Activated naive CD8-positive, alpha-beta T cell treated with anti-CD3 and anti-CD28 coated beads for 36 hours (primary cell): ENCODE data around the gene NSG1. TPM values are rescaled to one million over a fixed set of nuclear protein-coding genes. Genes with fewer than 3 reads are reported as not detected.

Experiments
- DNase-seq: peaks from one replicate; pipeline ENCODE4 v3.0.0; 2021
- H3K27ac Mint-ChIP-seq: one replicate; pipeline ENCODE4 v1.8.0; 2022; ENCODE audit warnings: mild to moderate bottlenecking, moderate library complexity, mixed read lengths
- H3K27me3 Mint-ChIP-seq: one replicate; pipeline ENCODE4 v1.8.0; 2022; ENCODE audit warnings: mild to moderate bottlenecking, mixed read lengths
- H3K36me3 Mint-ChIP-seq: one replicate; pipeline ENCODE4 v1.8.0; 2021; ENCODE audit warnings: mild to moderate bottlenecking, mixed read lengths
- H3K4me1 Mint-ChIP-seq: one replicate; pipeline ENCODE4 v1.8.0; 2021; ENCODE audit warnings: mixed read lengths
- H3K4me3 Mint-ChIP-seq: one replicate; pipeline ENCODE4 v1.8.0; 2022; ENCODE audit warnings: mild to moderate bottlenecking, moderate library complexity, mixed read lengths
- H3K9me3 Mint-ChIP-seq: one replicate; pipeline ENCODE4 v1.8.0; 2022; ENCODE audit warnings: mixed read lengths
- total RNA-seq, 2 experiments: library from RNA; stranded (reverse); gene quantifications; one replicate each; pipeline ENCODE4 v1.2.3, GENCODE V29; 2021

Gene NSG1
- total RNA-seq, 2 experiments from 2014 or later, result 3.8 to 4.7 TPM

GRCh38 chr4:4425696-4426095, 38.8 kb downstream of the NSG1 start:
- no peak overlapping the region for H3K4me3 Mint-ChIP-seq
- H3K4me1 Mint-ChIP-seq, result peaks cover 3% of the 10 kb centered on the region
- H3K27me3 Mint-ChIP-seq, result no peaks in the 10 kb centered on the region
- no peak overlapping the region for H3K27ac Mint-ChIP-seq
- no peaks in the 10 kb centered on the region for H3K9me3 Mint-ChIP-seq
- peaks cover 2% of the 10 kb centered on the region for H3K36me3 Mint-ChIP-seq
- no peak for DNase-seq

DNA sequence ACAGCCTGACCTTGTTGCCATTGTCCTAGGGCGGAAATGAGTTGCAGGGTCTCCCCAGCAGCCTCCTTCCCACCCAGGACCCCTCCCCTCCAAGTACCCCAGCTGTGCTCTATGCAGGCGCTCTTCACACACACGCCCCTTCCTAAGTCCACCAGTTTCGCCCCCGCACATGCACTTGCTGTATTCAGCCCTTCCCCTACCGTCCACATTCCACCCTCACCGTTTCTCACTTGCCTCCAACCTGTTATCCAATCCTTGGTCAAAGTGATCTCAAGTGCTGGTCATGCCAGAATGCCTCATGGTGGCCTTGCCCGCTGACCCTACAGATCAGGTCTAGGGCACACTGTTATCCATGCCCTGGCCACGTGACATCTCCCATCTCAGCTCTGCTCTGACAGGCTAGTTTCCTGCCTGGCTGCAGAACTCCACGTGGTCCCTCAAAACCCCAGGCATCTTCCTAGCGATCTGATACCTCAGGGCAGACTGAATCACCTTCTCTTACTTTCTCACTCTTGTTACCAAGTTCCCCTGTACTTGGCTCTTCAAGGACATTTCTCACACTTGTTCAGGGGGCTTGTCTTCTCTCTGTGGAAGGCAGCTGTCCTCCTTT, 39.7 kb downstream of the NSG1 start:
- H3K9me3 Mint-ChIP-seq, result no peaks in the 10 kb centered on the region
- no peaks in the 10 kb centered on the region for H3K27me3 Mint-ChIP-seq
- H3K4me3 Mint-ChIP-seq, result no peak overlapping the region
- H3K36me3 Mint-ChIP-seq, result peaks cover 2% of the 10 kb centered on the region
- DNase-seq, result no peak
- no peak overlapping the region for H3K27ac Mint-ChIP-seq
- H3K4me1 Mint-ChIP-seq, result peaks cover 6% of the 10 kb centered on the region

DNA sequence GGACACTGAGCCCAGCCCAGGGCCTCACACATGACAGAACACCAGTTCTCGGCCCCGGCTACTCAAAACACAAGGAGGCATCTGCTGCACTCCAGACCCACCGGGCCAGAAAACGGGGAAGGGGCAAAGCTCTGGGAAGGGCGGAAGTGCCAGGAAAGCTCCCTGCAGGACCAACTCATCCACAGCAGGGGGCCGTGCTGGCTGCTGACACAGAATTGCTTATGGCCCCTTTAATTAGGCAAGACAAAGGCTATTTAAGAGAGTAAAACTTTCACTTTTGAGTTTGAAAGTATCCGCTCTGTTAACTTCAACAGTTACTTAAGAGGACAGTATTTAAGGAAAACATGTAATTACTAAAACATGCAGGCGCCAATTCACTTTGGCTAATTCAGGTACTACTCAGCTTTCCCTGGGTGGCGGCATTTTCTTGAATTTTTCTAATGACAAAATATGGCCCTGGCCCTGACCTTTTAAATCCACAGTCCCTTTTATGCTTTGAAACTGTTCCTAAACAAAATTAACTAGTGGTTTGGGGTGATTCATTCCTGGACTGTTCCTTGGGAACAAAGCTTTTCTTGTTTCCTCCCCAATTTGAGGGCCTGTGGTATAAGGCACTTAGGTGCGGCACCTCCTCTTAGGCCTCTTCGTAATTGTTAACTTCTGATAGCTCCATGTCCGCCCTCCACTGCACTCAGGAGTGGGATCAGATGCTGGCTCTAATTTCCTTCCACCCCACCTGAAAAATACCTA, 40.4 kb downstream of the NSG1 start:
- peaks cover 6% of the 10 kb centered on the region for H3K4me1 Mint-ChIP-seq
- no peak overlapping the region for H3K4me3 Mint-ChIP-seq
- H3K36me3 Mint-ChIP-seq, result peaks cover 2% of the 10 kb centered on the region
- no peaks in the 10 kb centered on the region for H3K27me3 Mint-ChIP-seq
- DNase-seq, result no peak
- no peaks in the 10 kb centered on the region for H3K9me3 Mint-ChIP-seq
- H3K27ac Mint-ChIP-seq, result no peak overlapping the region

- no peak for DNase-seq
- Mint-ChIP-seq H3K9me3 (no peaks in the 10 kb centered on the region), H3K4me3 (no peak overlapping the region), H3K4me1 (peaks cover 6% of the 10 kb centered on the region), H3K27ac (no peak overlapping the region), H3K36me3 (peaks cover 2% of the 10 kb centered on the region), H3K27me3 (no peaks in the 10 kb centered on the region)
Measured at GRCh38 chr4:4427886-4428285, 41.0 kb downstream of the NSG1 start.

DNA sequence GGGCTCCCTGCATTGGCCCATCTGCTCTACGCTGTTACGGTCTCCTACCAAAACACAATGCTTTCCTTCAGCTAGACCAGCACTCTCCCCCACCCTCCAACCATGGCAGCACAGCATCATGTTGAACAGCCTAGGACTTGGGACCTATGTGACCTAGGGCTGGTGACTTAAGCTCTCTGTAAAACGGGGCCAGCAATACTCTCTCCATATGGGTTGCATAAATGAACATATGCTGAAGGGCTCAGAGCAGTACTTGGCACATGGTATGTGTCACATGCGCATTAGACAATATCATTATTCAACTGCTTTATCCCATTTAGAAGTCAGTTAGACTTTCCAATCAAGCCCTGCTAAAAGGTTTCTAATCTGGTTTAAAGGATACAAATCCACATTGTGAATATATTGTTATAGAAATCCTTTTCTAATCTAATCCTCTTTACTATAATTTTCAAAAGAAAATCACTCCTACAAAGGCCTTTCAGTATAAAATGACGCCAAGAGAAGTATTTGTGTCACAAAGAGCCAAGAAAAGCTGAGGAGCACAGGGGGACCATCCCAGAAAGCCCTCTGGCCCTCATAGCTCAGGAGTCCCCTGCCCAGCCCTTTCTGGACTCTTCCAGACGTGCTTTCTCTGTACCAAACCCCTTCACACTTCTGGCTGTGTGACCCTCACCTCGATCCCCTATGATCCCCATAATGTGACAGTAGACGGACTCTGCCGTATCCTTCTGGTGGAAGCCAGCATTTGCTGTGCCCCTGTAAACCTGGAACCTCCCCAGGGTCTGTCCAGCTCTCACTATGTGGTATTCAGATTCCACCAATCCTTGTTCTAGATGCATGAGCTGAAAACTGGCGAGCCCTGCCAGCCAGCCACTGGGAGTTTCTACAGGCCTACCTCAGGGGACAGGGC, 42.3 kb downstream of the NSG1 start:
- no peak overlapping the region for H3K27ac Mint-ChIP-seq
- H3K36me3 Mint-ChIP-seq, result peaks cover 2% of the 10 kb centered on the region
- H3K27me3 Mint-ChIP-seq, result no peaks in the 10 kb centered on the region
- peaks cover 6% of the 10 kb centered on the region for H3K4me1 Mint-ChIP-seq
- no peak for DNase-seq
- H3K4me3 Mint-ChIP-seq, result no peak overlapping the region
- H3K9me3 Mint-ChIP-seq, result no peaks in the 10 kb centered on the region

DNA sequence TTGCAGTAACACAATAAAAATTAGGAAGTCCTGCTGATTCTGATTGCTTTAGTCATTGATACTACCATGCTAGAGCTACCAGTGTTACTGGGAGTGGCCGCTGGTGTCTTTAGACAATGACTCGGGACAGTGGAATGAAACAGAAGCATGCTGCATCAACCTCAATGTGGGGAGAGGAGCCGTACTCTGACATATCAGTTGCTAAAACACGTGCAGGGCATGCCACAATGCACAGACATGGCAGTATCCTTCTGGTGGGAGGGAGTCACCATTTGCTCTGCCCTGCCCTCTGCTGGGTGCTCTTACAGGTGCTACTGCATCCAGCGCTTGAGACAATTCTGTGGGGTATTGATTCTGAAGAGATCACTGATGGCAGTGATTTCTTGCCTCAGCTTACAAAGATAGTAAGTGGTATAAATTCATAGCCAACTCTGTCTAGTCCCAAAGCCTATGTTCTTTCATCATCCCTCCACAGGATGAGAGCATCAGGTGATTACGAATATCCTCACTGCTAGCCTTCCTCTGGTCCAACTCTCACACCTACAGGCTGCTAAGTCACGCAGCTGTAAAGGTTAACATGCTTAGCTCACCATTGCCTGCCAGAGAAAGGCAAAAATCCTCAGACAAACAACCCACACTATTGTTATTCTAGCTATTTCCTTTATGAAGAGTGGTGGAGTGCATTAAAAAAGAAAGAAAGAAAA, 43.7 kb downstream of the NSG1 start:
- peak; percentile 53 for DNase-seq
- Mint-ChIP-seq H3K9me3 (no peaks in the 10 kb centered on the region), H3K27ac (no peak overlapping the region), H3K36me3 (peaks cover 2% of the 10 kb centered on the region), H3K4me3 (no peak overlapping the region), H3K4me1 (peaks cover 6% of the 10 kb centered on the region), H3K27me3 (no peaks in the 10 kb centered on the region)

DNA sequence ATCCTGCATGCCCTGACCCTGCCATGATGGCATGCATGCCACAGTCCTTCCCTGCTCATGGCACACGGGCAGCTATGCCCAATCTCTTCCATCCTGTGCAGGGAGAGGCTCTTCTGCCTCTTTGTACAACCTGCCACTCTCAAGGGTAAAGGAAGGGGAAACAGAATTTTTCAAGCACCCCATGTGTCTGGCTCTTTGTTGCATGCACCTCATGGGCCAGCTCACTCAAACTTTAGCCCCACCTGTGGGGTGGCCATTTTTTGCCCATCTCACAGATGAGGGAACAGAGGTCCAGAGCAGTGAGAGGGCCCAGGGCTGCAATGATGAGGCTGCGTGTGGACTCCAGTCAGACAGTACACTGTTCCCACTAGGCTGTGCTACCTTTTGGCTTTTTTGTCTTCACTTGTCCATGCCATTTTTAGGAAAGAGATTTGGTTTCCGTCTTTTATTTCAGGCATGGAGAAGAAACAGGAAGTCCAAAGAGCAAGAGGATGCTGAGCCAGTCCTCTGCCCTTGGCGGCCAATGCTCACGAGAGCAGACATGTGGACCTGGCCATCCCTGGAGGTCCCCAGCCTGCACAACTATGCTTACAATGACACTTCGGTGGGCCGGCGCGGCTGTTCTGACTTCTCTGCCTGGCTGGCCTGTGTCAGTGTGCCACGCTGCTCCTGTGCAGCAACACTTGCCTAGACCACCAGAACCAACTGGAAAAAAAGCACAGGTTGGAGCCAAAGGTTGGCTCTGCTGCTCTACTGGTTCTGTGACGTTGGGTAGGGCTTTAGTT, 45.6 kb downstream of the NSG1 start:
- no peaks in the 10 kb centered on the region for H3K9me3 Mint-ChIP-seq
- no peak overlapping the region for H3K27ac Mint-ChIP-seq
- peaks cover 5% of the 10 kb centered on the region for H3K36me3 Mint-ChIP-seq
- peaks cover 6% of the 10 kb centered on the region for H3K4me1 Mint-ChIP-seq
- no peaks in the 10 kb centered on the region for H3K27me3 Mint-ChIP-seq
- DNase-seq, result no peak
- no peak overlapping the region for H3K4me3 Mint-ChIP-seq

- no peaks in the 10 kb centered on the region for H3K9me3 Mint-ChIP-seq
- peaks cover 7% of the 10 kb centered on the region for H3K36me3 Mint-ChIP-seq
- peaks cover 6% of the 10 kb centered on the region for H3K4me1 Mint-ChIP-seq
- no peak overlapping the region for H3K4me3 Mint-ChIP-seq
- no peak overlapping the region for H3K27ac Mint-ChIP-seq
- no peaks in the 10 kb centered on the region for H3K27me3 Mint-ChIP-seq
- DNase-seq, result no peak
Measured at GRCh38 chr4:4433941-4434340, 47.0 kb downstream of the NSG1 start.

GRCh38 chr4:4436244-4436823, 49.4 kb downstream of the NSG1 start:
- no peaks in the 10 kb centered on the region for H3K27me3 Mint-ChIP-seq
- peaks cover 5% of the 10 kb centered on the region for H3K36me3 Mint-ChIP-seq
- H3K4me1 Mint-ChIP-seq, result no peaks in the 10 kb centered on the region
- no peak for DNase-seq
- H3K27ac Mint-ChIP-seq, result no peak overlapping the region
- no peak overlapping the region for H3K4me3 Mint-ChIP-seq
- no peaks in the 10 kb centered on the region for H3K9me3 Mint-ChIP-seq

DNA sequence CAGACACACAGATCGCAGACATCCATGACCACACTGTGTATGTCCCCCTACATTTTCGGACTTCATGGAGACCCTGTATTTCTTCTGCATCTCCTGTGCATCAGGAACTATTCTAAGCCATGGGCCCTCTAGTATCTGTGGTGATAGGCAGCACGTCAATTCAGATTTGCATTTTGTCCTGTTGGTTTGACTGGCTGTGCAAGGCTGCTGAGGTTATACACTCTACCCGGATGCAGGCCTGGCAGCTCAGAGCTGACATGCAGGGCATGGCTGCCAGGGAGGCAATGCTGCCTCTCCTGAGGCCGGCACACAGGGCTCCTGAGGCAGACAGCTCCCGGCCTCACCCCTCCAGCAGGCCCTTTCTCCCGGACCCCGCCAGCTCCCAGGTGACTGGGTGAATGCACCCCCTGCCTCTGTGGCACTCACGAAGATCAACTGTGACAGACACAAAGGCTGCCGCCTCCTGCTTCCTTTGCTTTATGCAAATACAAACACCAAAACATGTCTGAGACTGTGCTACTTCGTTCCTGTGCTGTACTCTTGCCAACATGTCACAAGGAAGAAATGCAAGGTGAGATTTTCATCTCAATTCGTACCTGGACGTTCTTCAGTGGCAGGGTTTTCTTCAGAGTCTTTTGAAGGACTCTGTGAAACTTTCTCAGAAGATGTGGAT, 51.0 kb downstream of the NSG1 start:
- peaks cover 7% of the 10 kb centered on the region for H3K36me3 Mint-ChIP-seq
- H3K4me3 Mint-ChIP-seq, result no peak overlapping the region
- no peak overlapping the region for H3K27ac Mint-ChIP-seq
- no peak for DNase-seq
- H3K9me3 Mint-ChIP-seq, result no peaks in the 10 kb centered on the region
- H3K27me3 Mint-ChIP-seq, result no peaks in the 10 kb centered on the region
- no peaks in the 10 kb centered on the region for H3K4me1 Mint-ChIP-seq

GRCh38 chr4:4438891-4439290, 52.0 kb downstream of the NSG1 start:
- Mint-ChIP-seq H3K4me3 (no peak overlapping the region), H3K27me3 (no peaks in the 10 kb centered on the region), H3K27ac (no peak overlapping the region), H3K4me1 (no peaks in the 10 kb centered on the region), H3K36me3 (peaks cover 7% of the 10 kb centered on the region), H3K9me3 (no peaks in the 10 kb centered on the region)
- DNase-seq, result no peak

GRCh38 chr4:4439782-4440181, 52.9 kb downstream of the NSG1 start:
- Mint-ChIP-seq H3K36me3 (peaks cover 7% of the 10 kb centered on the region), H3K27me3 (no peaks in the 10 kb centered on the region), H3K4me3 (no peak overlapping the region), H3K9me3 (no peaks in the 10 kb centered on the region), H3K27ac (no peak overlapping the region), H3K4me1 (no peaks in the 10 kb centered on the region)
- DNase-seq, result no peak

DNA sequence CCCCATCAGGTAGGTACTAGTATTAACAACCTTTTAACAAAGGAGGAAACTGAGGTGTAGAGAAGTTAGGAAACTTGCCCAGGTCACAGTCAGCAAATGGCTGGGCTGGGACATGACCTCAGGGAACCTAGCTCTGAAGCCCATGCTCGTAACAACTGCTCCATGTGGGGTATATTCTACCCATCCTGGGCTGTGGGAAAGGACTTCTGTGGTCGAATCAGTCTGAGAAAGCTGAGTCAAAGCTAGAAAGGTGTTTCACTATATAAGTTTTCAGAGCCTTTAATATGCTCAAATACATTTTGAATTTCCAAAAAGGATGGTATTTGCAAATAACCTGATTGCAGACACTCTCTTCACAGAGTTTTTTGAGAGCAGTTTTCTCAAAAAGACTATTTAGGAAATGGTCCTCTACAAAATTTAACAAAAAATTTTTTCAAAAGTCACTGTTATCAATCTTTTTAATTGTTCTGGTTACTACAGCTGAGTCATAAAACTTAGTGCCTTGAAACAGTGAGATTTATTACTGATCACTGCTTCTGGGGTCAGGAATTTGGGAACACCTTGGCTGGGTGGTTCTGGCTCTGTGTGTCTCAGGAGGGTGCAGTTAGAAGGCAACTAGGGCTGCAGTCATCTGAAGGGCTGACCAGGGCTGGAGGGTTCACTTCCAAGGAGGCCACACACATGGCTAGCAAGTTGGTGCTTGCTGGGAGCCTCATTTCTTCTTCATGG, 53.6 kb downstream of the NSG1 start:
- Mint-ChIP-seq H3K4me1 (no peaks in the 10 kb centered on the region), H3K4me3 (no peak overlapping the region), H3K36me3 (peaks cover 7% of the 10 kb centered on the region), H3K9me3 (no peaks in the 10 kb centered on the region), H3K27me3 (no peaks in the 10 kb centered on the region), H3K27ac (no peak overlapping the region)
- no peak for DNase-seq
